Mesothelial cell of epicardium (in vitro differentiated cells): ENCODE measurements around the gene APOD. TPM values are rescaled to one million over a fixed set of nuclear protein-coding genes. Genes with fewer than 3 reads are reported as not detected.

Experiments
- DNase-seq, 2 experiments: peaks; one replicate each; pipeline ENCODE4 v3.0.0; 2021; ENCODE audit warnings: low spot score in 2 of 2; ENCODE audit not compliant: unreplicated experiment in 2 of 2
- H3K27ac Mint-ChIP-seq: 2 replicates; pipeline ENCODE4 v1.8.0; 2021; ENCODE audit warnings: mixed read lengths
- H3K27me3 Mint-ChIP-seq: 2 replicates; pipeline ENCODE4 v1.8.0; 2021; ENCODE audit warnings: low read depth, mixed read lengths
- H3K36me3 Mint-ChIP-seq: 2 replicates; pipeline ENCODE4 v1.8.0; 2021; ENCODE audit warnings: mixed read lengths
- H3K4me1 Mint-ChIP-seq: 2 replicates; pipeline ENCODE4 v1.8.0; 2021; ENCODE audit warnings: mixed read lengths
- H3K4me3 Mint-ChIP-seq: 2 replicates; pipeline ENCODE4 v1.8.0; 2021; ENCODE audit warnings: mild to moderate bottlenecking, moderate library complexity, mixed read lengths
- H3K9me3 Mint-ChIP-seq: 2 replicates; pipeline ENCODE4 v1.8.0; 2021; ENCODE audit warnings: mixed read lengths
- total RNA-seq: library from RNA; stranded (reverse); gene quantifications from 3 replicates; pipeline ENCODE4 v1.2.1, GENCODE V29; 2021
- TF ChIP-seq, protein P1 (sequence below): fragments of 200-600 bp; sonication (generic); IDR thresholded peaks from one replicate; pipeline ENCODE4 v1.5.0; 2021; ENCODE audit warnings: antibody characterized with exemption; ENCODE audit not compliant: unreplicated experiment

Gene APOD
- total RNA-seq, 1 donor from 2014 or later = 0.63 TPM

DNA sequence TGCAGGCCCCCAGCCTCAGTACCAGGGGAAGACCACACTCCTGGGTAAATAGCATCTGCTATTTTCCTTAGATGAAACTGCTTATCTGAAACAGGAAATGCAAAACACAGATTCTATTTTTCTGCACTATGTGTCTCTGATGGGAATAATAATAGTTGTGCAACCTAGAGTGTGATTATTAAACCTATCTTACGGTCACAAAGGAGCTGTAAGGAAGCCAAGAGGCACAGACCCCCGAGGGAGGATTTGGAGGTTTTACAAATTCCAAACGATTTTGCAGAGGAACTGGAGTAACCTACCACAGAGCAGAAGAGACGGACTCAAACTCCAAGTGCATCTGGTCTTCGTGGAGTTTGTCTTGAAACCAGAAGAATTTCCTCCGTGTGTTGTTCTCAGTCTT is 14.1 kb upstream of the APOD start:
- Mint-ChIP-seq H3K4me3 (no peak overlapping the region), H3K36me3 (no peaks in the 10 kb centered on the region), H3K27ac (no peak overlapping the region), H3K4me1 (peaks cover 4% of the 10 kb centered on the region), H3K9me3 (peaks cover 4% of the 10 kb centered on the region), H3K27me3 (peaks cover 2% of the 10 kb centered on the region)
- TF ChIP-seq, protein P1, sequence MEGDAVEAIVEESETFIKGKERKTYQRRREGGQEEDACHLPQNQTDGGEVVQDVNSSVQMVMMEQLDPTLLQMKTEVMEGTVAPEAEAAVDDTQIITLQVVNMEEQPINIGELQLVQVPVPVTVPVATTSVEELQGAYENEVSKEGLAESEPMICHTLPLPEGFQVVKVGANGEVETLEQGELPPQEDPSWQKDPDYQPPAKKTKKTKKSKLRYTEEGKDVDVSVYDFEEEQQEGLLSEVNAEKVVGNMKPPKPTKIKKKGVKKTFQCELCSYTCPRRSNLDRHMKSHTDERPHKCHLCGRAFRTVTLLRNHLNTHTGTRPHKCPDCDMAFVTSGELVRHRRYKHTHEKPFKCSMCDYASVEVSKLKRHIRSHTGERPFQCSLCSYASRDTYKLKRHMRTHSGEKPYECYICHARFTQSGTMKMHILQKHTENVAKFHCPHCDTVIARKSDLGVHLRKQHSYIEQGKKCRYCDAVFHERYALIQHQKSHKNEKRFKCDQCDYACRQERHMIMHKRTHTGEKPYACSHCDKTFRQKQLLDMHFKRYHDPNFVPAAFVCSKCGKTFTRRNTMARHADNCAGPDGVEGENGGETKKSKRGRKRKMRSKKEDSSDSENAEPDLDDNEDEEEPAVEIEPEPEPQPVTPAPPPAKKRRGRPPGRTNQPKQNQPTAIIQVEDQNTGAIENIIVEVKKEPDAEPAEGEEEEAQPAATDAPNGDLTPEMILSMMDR = no peak
- no peak for DNase-seq

DNA sequence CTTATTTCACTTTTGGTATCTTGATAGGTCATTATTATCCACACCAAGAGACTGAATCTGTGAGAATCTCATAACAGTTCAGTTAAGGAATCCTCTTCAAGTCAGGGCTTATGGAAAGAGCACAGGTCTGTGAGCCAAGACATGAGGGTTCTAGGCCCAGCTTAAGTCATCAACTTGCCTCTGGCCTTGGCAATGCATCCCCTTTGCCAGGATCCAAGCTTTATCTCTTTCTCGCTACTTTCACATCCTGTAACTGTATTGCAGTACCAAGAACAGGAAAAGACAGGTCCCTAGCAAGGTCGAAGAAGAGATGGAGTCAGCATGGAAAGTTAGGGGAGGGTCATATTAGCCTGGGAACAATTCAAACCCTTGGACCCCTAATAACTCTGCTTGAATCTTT is 13.5 kb upstream of the APOD start:
- DNase-seq = no peak
- Mint-ChIP-seq H3K36me3 (no peaks in the 10 kb centered on the region), H3K27me3 (peaks cover 2% of the 10 kb centered on the region), H3K27ac (no peak overlapping the region), H3K9me3 (peaks cover 4% of the 10 kb centered on the region), H3K4me3 (no peak overlapping the region), H3K4me1 (peaks cover 4% of the 10 kb centered on the region)
- TF ChIP-seq, protein P1 = no peak

DNA sequence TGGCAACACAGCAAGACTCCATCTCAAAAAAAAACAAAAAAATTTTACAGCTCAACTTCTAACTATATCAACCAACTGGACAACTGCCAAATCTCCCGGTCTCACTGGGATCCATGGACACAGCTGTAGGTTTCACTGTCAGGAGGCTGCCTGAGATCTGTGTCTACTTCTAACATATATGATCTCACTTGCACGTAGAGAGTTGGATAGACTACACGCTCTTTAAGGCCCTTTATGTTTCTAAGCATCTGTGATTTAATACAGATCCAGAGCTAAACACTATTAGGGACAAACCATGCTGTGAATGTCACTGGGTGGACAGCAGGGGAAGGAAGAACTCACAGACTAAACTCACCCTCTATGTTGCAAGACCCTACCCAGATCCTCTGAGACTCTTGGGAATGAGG is 13.0 kb upstream of the APOD start:
- Mint-ChIP-seq H3K4me3 (no peak overlapping the region), H3K9me3 (peaks cover 4% of the 10 kb centered on the region), H3K27ac (no peak overlapping the region), H3K36me3 (no peaks in the 10 kb centered on the region), H3K27me3 (peaks cover 2% of the 10 kb centered on the region), H3K4me1 (peaks cover 4% of the 10 kb centered on the region)
- DNase-seq = no peak
- TF ChIP-seq, protein P1 = no peak

DNA sequence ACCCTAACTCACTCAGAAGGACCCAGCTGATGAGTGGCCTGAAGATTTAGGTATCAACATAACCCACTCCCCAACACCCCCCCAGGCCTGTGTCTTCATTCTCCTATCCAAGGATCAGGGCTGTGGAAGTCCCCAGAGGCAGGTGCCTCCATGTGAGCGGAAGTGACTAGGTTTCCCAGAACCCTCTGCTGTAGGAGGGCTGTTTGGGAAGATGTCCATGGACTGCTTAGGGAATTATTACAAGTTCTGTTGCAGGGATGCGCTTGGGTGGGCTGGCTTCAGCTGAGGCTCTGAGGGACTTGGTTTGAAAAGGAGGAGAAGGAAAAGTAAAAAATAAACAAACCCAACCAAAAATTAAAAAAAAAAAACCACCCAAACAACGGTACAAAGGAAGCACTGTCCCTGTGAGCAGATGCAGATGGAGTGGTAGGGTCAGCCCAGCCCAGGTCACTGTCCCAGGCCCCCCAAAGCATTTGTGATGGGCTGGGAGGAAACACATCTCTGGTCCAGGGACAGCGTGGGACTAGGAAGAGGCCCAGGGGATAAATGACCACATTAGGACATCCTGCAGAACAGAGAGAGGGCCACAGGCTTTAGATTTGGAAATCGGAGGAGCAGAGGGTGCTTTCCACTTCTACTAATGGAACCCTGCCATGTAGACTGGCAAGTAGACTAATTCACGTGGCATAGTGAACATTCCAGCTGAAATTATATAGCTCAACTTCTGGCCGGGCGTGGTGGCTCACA is 12.2 kb upstream of the APOD start:
- Mint-ChIP-seq H3K4me3 (no peak overlapping the region), H3K27me3 (peaks cover 2% of the 10 kb centered on the region), H3K36me3 (no peaks in the 10 kb centered on the region), H3K9me3 (peaks cover 4% of the 10 kb centered on the region), H3K27ac (no peak overlapping the region), H3K4me1 (peaks cover 4% of the 10 kb centered on the region)
- DNase-seq = no peak
- TF ChIP-seq, protein P1 = no peak

DNA sequence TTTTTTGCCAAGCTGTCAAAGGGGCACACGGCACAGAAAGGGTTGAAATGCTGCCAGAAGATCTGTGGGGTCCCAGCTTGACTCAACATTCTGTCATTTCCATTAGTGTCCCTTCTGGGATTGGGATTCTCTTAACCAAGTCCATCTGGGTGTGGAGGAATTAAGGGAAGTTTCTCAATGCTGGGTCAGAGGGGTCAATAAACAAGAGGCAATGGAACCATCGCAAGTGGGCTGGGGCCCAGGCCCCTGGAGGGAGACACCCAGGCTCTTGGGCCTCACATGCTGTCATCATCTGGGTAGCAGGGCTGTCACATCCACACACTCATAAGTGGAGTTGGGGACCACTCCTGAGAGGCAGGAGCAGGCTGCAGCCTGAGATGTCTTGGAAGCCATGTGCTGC is 8.1 kb upstream of the APOD start:
- Mint-ChIP-seq H3K27me3 (peaks cover 2% of the 10 kb centered on the region), H3K4me3 (no peak overlapping the region), H3K4me1 (no peaks in the 10 kb centered on the region), H3K36me3 (no peaks in the 10 kb centered on the region), H3K9me3 (no peaks in the 10 kb centered on the region), H3K27ac (no peak overlapping the region)
- DNase-seq = no peak
- TF ChIP-seq, protein P1 = no peak
